GM18951 (cell line): Measurements from ENCODE around the gene NANS.
A peak's percentile ranks its signal among the peaks of the same experiment; 100 is the strongest.
"Not testable (repeated sequence)": the region's sequence is repeated elsewhere in the genome, so short reads cannot be mapped to it uniquely, and the experiment has no call there.

Experiments used
- POLR2A ChIP-seq: IDR thresholded peaks from 4 replicates; pipeline ENCODE4 v1.6.1; 2011; ENCODE audit warnings: mild to moderate bottlenecking; ENCODE audit not compliant: insufficient read length, insufficient read depth; ENCODE audit errors: extremely low read depth
- in situ Hi-C: fragments of 300-500 bp; cut with MboI; formaldehyde crosslinking; loops from one replicate; pipeline ENCODE4 v1.12.0; 2022; ENCODE audit warnings: low sequenced_read_pairs, mixed read lengths, inconsistent platforms; ENCODE audit not compliant: unreplicated experiment

Gene NANS

GRCh38 chr9:98056269-98057137 is at the start of gene NANS:
NANS (plus strand) TSS chr9:98056732; CDS start chr9:98056809, 77 bp downstream.
- peak; percentile 98 for TF ChIP-seq POLR2A
- in situ Hi-C loops = no loop called here

- no peak for TF ChIP-seq POLR2A
- in situ Hi-C loops = no loop called here
These were observed 49.1 kb upstream of the NANS start for GRCh38 chr9:98007251-98007928.

GRCh38 chr9:98008764-98009163 is 47.8 kb upstream of the NANS start:
- no peak for TF ChIP-seq POLR2A
- in situ Hi-C loops = no loop called here

- TF ChIP-seq POLR2A = no peak
- in situ Hi-C loops = no loop called here
These were observed 47.1 kb upstream of the NANS start for GRCh38 chr9:98009437-98009836.

- in situ Hi-C loops = no loop called here
- no peak for TF ChIP-seq POLR2A
These were observed 46.6 kb upstream of the NANS start for GRCh38 chr9:98009936-98010335.

GRCh38 chr9:98010445-98010844 is 46.1 kb upstream of the NANS start:
- no peak for TF ChIP-seq POLR2A
- in situ Hi-C loops = no loop called here

GRCh38 chr9:98011122-98011521 is 45.4 kb upstream of the NANS start:
- in situ Hi-C loops = no loop called here
- TF ChIP-seq POLR2A = no peak

GRCh38 chr9:98016137-98016680 is 40.3 kb upstream of the NANS start:
- TF ChIP-seq POLR2A = no peak
- in situ Hi-C loops = no loop called here

GRCh38 chr9:98017306-98017705 is 39.2 kb upstream of the NANS start:
- no peak for TF ChIP-seq POLR2A
- in situ Hi-C loops = no loop called here

GRCh38 chr9:98018347-98018746 is 38.2 kb upstream of the NANS start:
- TF ChIP-seq POLR2A = no peak
- in situ Hi-C loops = no loop called here

GRCh38 chr9:98019098-98019497 is 37.4 kb upstream of the NANS start:
- TF ChIP-seq POLR2A = no peak
- in situ Hi-C loops = no loop called here

GRCh38 chr9:98019869-98020268 is 36.7 kb upstream of the NANS start:
- in situ Hi-C loops = not testable (repeated sequence)

GRCh38 chr9:98020476-98021145 is 35.9 kb upstream of the NANS start:
- TF ChIP-seq POLR2A = no peak
- in situ Hi-C loops = no loop called here

- no peak for TF ChIP-seq POLR2A
- in situ Hi-C loops = no loop called here
These were observed 35.1 kb upstream of the NANS start for GRCh38 chr9:98021306-98022040.
